ENCODE results near the gene MAP3K10. TPM values are rescaled to one million over a fixed set of nuclear protein-coding genes. Genes with fewer than 3 reads are reported as not detected.

Gene MAP3K10
- total RNA-seq, 1 experiment from 2014 or later, result 11.2 TPM

DNA sequence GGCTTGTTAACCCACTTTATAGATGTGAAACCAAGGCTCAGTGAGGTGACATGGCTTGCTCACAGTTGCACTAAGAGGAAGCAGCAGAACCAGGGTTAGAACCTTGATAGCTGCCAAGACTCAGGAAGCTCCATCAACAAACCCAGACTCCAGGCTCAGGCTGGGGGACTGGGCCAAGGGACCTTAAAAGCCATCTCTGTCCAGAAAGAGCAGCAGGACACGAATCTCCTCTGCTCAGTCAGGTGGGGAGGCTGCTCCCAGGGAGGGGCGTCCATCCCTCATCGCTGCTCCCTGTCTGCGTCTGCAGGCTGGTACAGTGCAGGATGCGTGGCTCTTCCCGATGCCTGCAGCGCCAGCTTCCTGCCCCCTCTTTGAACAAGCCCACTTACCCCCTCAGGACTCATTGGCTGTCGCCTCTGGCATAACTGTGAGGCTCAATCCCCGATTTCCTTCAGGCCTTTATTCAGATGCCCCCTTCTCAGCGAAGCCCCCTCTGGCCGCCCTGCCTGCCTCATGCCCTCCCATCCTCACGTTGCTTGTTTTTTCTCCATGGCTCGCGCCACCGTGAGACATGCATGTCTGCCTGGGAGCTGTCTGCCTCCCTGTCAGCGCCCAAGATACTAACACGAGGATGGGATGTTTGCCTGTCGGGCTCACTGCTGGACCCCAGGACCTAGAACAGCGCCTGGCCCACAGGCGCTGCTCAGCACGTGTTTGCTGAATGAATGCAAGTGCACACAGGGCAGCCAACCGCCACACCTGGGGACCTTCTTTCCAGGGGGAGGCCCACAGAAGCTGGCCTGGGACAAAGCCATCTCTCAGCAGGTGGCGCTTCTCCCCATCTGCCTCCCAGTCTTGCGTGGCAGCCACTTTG, 72.5 kb downstream of the MAP3K10 start:
- Histone ChIP-seq H3K4me3 (ENCODE audit: low read length) (no peak overlapping the region), H3K9me2 (replicated peaks; ENCODE audit: low read length) (no peaks in the 10 kb centered on the region), H3F3A (ENCODE audit: low read length, unreplicated experiment) (no peaks in the 10 kb centered on the region), H3K27me3 (ENCODE audit: low read length) (no peaks in the 10 kb centered on the region), H3K27ac (ENCODE audit: low read length) (no peak overlapping the region), H3K9me3 (ENCODE audit: low read length) (no peaks in the 10 kb centered on the region), H3K4me1 (ENCODE audit: insufficient read depth, low read length) (no peaks in the 10 kb centered on the region), H3K4me2 (ENCODE audit: low read length) (no peak overlapping the region), H3K79me2 (ENCODE audit: low read length) (peaks cover 24% of the 10 kb centered on the region), H2AFZ (ENCODE audit: low read length) (no peak overlapping the region), H3K9ac (ENCODE audit: low read length) (no peak overlapping the region), H4K20me1 (ENCODE audit: low read length) (no peaks in the 10 kb centered on the region), H3K36me3 (ENCODE audit: low read depth, low read length) (no peaks in the 10 kb centered on the region)
- TF ChIP-seq, protein P1, sequence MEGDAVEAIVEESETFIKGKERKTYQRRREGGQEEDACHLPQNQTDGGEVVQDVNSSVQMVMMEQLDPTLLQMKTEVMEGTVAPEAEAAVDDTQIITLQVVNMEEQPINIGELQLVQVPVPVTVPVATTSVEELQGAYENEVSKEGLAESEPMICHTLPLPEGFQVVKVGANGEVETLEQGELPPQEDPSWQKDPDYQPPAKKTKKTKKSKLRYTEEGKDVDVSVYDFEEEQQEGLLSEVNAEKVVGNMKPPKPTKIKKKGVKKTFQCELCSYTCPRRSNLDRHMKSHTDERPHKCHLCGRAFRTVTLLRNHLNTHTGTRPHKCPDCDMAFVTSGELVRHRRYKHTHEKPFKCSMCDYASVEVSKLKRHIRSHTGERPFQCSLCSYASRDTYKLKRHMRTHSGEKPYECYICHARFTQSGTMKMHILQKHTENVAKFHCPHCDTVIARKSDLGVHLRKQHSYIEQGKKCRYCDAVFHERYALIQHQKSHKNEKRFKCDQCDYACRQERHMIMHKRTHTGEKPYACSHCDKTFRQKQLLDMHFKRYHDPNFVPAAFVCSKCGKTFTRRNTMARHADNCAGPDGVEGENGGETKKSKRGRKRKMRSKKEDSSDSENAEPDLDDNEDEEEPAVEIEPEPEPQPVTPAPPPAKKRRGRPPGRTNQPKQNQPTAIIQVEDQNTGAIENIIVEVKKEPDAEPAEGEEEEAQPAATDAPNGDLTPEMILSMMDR (conservative IDR thresholded peaks at IDR 0.05; ENCODE audit: low read depth, low read length), result no peak
- TF ChIP-seq EZH2 (IDR thresholded peaks at IDR 0.05; ENCODE audit: low read length, unreplicated experiment) (no peak), EZH2phosphoT487 (IDR thresholded peaks at IDR 0.05; ENCODE audit: borderline replicate concordance, low read length) (no peak)
- CTCF ChIA-PET, result no interaction called here
- BruUV-seq (replicated peaks), result no TSS peak
- POLR2A ChIA-PET (ENCODE audit: unreplicated experiment), result no interaction called here
- no peak for ATAC-seq
- DNase-seq, result no peak
- intact Hi-C loops (cut with micrococcal nuclease), result no loop called here

DNA sequence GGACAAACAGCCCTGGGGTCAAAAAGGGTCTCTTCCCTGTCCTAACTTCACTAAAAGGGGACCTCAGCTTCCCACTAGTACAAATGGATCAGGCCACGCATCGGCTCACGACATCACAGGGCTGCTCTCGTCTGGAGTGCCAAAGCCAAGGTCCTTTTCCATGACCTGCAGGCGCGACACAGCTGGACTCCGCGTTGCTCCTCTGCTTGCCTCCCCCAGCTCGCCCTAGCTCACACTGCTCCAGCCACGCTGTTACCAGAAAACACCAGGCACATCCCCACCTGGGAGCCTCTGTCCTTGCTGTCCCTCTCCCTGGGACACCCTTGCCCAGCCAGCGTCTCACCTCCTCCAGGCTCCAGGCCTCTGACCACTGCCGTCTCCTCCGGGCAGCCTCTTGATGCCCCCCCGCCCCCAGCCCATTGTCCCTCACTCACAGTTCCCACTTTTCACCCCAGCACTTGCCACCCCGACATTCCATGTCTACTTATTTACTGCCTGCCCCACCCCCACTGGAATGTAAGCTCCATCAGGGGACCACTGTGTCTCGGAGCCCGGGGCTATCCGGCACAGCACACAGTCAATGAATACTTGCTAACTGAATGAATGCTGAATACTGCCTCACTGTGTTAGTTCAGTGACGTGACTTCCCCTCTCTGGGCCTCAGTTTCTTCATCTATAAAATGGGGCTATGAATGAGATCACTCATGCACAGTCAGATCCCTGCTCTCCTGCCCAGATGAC, 73.3 kb downstream of the MAP3K10 start:
- no peaks in the 10 kb centered on the region for H3K9me2 ChIP-seq (replicated peaks; ENCODE audit: low read length)
- ATAC-seq (no peak), DNase-seq (no peak)
- H2AFZ ChIP-seq (ENCODE audit: low read length), result no peak overlapping the region
- H3K4me3 ChIP-seq (ENCODE audit: low read length), result no peak overlapping the region
- no peaks in the 10 kb centered on the region for H3K36me3 ChIP-seq (ENCODE audit: low read depth, low read length)
- H3K9me3 ChIP-seq (ENCODE audit: low read length), result no peaks in the 10 kb centered on the region
- H3F3A ChIP-seq (ENCODE audit: low read length, unreplicated experiment), result no peaks in the 10 kb centered on the region
- no TSS peak for BruUV-seq (replicated peaks)
- no peak overlapping the region for H3K4me2 ChIP-seq (ENCODE audit: low read length)
- H3K9ac ChIP-seq (ENCODE audit: low read length), result no peak overlapping the region
- no peaks in the 10 kb centered on the region for H3K27me3 ChIP-seq (ENCODE audit: low read length)
- no peaks in the 10 kb centered on the region for H3K4me1 ChIP-seq (ENCODE audit: insufficient read depth, low read length)
- H3K27ac ChIP-seq (ENCODE audit: low read length), result no peak overlapping the region
- intact Hi-C loops (cut with micrococcal nuclease), result no loop called here
- peaks cover 21% of the 10 kb centered on the region for H3K79me2 ChIP-seq (ENCODE audit: low read length)
- CTCF ChIA-PET, result no interaction called here
- H4K20me1 ChIP-seq (ENCODE audit: low read length), result no peaks in the 10 kb centered on the region
- POLR2A ChIA-PET (ENCODE audit: unreplicated experiment), result no interaction called here
- TF ChIP-seq EZH2 (IDR thresholded peaks at IDR 0.05; ENCODE audit: low read length, unreplicated experiment) (no peak), EZH2phosphoT487 (IDR thresholded peaks at IDR 0.05; ENCODE audit: borderline replicate concordance, low read length) (no peak)
- TF ChIP-seq, protein P1 (conservative IDR thresholded peaks at IDR 0.05; ENCODE audit: low read depth, low read length), result no peak

Other genes starting within 250 kb of the MAP3K10 start
- 241 and 258 TPM in 2 replicates for gene PSMC4, start 220.3 kb upstream of the MAP3K10 start, total RNA-seq (2014; rRNA removed)
- 0.69 and 2.5 TPM in 2 replicates for gene ZNF546, start 194.4 kb upstream of the MAP3K10 start, total RNA-seq (2014; rRNA removed)
- gene ZNF780B, start 135.2 kb upstream of the MAP3K10 start, total RNA-seq (2014; rRNA removed), result 7.1 and 8.5 TPM in 2 replicates
- 3.3 and 9.0 TPM in 2 replicates for gene ZNF780A, start 100.5 kb upstream of the MAP3K10 start, total RNA-seq (2014; rRNA removed)
- 0.15 and 0.17 TPM in 2 replicates for gene TTC9B, start 27.0 kb downstream of the MAP3K10 start, total RNA-seq (2014; rRNA removed)
- gene CCNP, start 35.3 kb downstream of the MAP3K10 start, total RNA-seq (2014; rRNA removed), result not detected in 2 replicates
- 80.6 and 84.9 TPM in 2 replicates for gene AKT2, start 93.9 kb downstream of the MAP3K10 start, total RNA-seq (2014; rRNA removed)
- 13.9 and 18.2 TPM in 2 replicates for gene C19orf47, start 157.0 kb downstream of the MAP3K10 start, total RNA-seq (2014; rRNA removed)
- gene PLD3, start 157.3 kb downstream of the MAP3K10 start, total RNA-seq (2014; rRNA removed), result 95.4 and 96.1 TPM in 2 replicates
- 0.46 TPM in 1 of 2 replicates, not detected in the other for gene HIPK4, start 198.8 kb downstream of the MAP3K10 start, total RNA-seq (2014; rRNA removed)
- gene PRX, start 222.0 kb downstream of the MAP3K10 start, total RNA-seq (2014; rRNA removed), result 2.2 and 2.7 TPM in 2 replicates
- 16.1 and 16.8 TPM in 2 replicates for gene SERTAD1, start 234.6 kb downstream of the MAP3K10 start, total RNA-seq (2014; rRNA removed)